Panc1 (cell line): Measurements from ENCODE around the gene SPAG6.

Experiments used
- CTCF ChIP-seq: fragments of 450-650 bp; IDR thresholded peaks from 2 replicates; pipeline ENCODE4 v1.5.1; 2017; ENCODE audit warnings: mild to moderate bottlenecking
- POLR2AphosphoS5 ChIP-seq: IDR thresholded peaks from 2 replicates; pipeline ENCODE4 v1.6.1; 2012; ENCODE audit warnings: mild to moderate bottlenecking, low read depth, low read length, moderate library complexity
- REST ChIP-seq, 2 experiments: IDR thresholded peaks; 2 replicates each; pipeline ENCODE4 v1.6.1; 2011 to 2012; ENCODE audit warnings: low read depth in 2 of 2, control low read depth in 1 of 2, low read length in 1 of 2, mild to moderate bottlenecking in 1 of 2, moderate library complexity in 1 of 2; ENCODE audit not compliant: insufficient read depth in 1 of 2

GRCh38 chr10:22436526-22436892 lies 91.2 kb downstream of the SPAG6 start:
- TF ChIP-seq CTCF (no peak), POLR2AphosphoS5 (no peak), REST (IDR thresholded peaks at IDR 0.05; ENCODE audit: insufficient read depth in 1 of 2, low read depth in 2 of 2, low read length in 1 of 2) (no peak)
